Motor neuron (in vitro differentiated cells): ENCODE measurements around the gene PROC. TPM values are rescaled to one million over a fixed set of nuclear protein-coding genes. Genes with fewer than 3 reads are reported as not detected.

Experiments
- ATAC-seq, 8 experiments: fragments of 200-7000 bp; cut with Tn5 transposase; replicated peaks in 6 of 8; 2 replicates each; pipeline ENCODE4 v1.8.0; 2021; ENCODE audit warnings: mild to moderate bottlenecking in 8 of 8, moderate library complexity in 8 of 8
- H3K27ac ChIP-seq, 2 donors: fragments of 250-450 bp; sonication (Bioruptor Pico); 2 replicates each; pipeline ENCODE4 v1.9.0; 2021; ENCODE audit warnings: antibody characterized with exemption in 2 of 2, mild to moderate bottlenecking in 2 of 2, moderate library complexity in 1 of 2
- H3K4me1 ChIP-seq, 2 donors: fragments of 250-450 bp; sonication (Bioruptor Pico); replicated peaks in 1 of 2; 2 replicates each; pipeline ENCODE4 v1.6.1; 2021; ENCODE audit warnings: antibody characterized with exemption in 2 of 2, mild to moderate bottlenecking in 2 of 2, moderate library complexity in 1 of 2
- H3K4me3 ChIP-seq, 5 donors: fragments of 250-450 bp; sonication (Bioruptor Pico); 2 replicates each; pipeline ENCODE4 v1.9.0; 2021; ENCODE audit warnings: antibody characterized with exemption in 5 of 5, mild to moderate bottlenecking in 5 of 5, moderate library complexity in 4 of 5
- WGBS, 10 experiments: fragments of 450-650 bp; shearing (Covaris generic); methylation state at CpG; one replicate each; pipeline ENCODE4 v1.0.0; 2022; 5-methylcytosine and 5-hydroxymethylcytosine counted together
- in situ Hi-C, 9 experiments: fragments of 400-800 bp; cut with MboI; loops; one replicate each; pipeline ENCODE4 v1.15.0; 2021; ENCODE audit warnings: low sequenced_read_pairs in 9 of 9, low pct_unique_long_range_greater_than_20kb in 2 of 9; ENCODE audit not compliant: unreplicated experiment in 9 of 9
- total RNA-seq, 8 experiments: library from RNA; unstranded; fragments of 300-600 nt; gene quantifications; 2 replicates each; pipeline versions ENCODE4 v1.2.3 to v1.2.4, GENCODE V29; 2022

PROC gene
- total RNA-seq, 8 experiments from 2014 or later, result 0.27 to 0.95 (median 0.81) TPM

- peaks cover 0 to 15% of the 10 kb centered on the region in 2 donors for H3K4me1 ChIP-seq
- WGBS, 10 experiments, result 0 to 41% (median 3%) methylated on average over 3 to 7 of the region's 58 CpGs
- peak overlapping the region; percentile 99 for H3K27ac ChIP-seq
- in situ Hi-C loops, result no loop called here
- ATAC-seq, result peak; percentile 74 to 85 (median 80)
- peak overlapping the region; percentile 80 to 98 (median 91) for H3K4me3 ChIP-seq
These were observed 31.2 kb upstream of the PROC start for GRCh38 chr2:127386764-127387654.

DNA sequence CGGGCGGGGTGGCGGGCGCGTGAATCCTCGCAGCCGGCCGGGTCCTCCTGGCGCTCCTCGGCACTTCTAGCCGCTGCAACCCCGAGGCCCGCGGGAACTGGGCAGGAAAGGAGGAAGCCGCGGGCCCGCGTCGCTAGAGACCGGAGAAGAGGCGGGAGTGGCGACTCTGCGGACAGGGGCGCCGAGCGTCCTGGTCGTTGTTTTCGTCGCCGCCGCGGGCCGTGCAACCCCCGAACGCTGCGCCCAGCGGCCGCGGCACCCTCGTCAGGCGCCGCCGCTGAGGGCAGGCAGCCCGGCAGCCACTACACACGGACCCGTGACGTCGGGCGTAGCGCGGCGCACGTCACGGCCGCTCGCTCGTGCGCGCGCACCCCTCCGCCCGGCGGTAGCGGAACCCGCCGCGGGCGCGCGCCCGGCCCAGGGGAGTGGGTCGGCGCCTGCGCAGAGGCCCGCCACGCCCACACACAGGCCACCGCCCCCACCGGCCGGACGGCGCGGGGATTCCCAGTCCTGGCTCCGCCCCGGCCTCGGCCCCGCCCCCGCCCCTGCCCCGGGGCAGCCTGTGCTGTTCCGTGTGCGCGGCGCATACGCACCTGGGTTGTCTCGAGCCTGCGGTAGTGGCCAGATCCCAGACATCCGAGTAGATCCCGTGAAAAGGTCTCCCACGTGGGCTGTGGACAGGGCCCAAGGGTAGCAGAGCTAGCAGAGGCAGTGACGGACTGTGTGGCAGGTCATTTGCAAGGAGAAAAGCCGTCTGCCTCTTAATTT is 30.4 kb upstream of the PROC start, which contains the start of gene MAP3K2:
MAP3K2 (minus strand) TSS at position 321 of the 768 bp plus-strand sequence. CDS start 44,846 bp downstream, outside the sequence.
- peak; percentile 80 to 88 (median 83) for ATAC-seq
- Histone ChIP-seq H3K4me1 (peaks cover 0 to 15% of the 10 kb centered on the region in 2 donors), H3K27ac (peak within 1 kb of the TSS; percentile 99), H3K4me3 (peak within 1 kb of the TSS; percentile 80 to 98 (median 91))
- in situ Hi-C loops, result no loop called here
- WGBS, 10 experiments, result 0 to 17% (median 4%) methylated on average over 1 to 4 of the region's 100 CpGs; no CpG with 5 or more reads in 6 of the 10 experiments

DNA sequence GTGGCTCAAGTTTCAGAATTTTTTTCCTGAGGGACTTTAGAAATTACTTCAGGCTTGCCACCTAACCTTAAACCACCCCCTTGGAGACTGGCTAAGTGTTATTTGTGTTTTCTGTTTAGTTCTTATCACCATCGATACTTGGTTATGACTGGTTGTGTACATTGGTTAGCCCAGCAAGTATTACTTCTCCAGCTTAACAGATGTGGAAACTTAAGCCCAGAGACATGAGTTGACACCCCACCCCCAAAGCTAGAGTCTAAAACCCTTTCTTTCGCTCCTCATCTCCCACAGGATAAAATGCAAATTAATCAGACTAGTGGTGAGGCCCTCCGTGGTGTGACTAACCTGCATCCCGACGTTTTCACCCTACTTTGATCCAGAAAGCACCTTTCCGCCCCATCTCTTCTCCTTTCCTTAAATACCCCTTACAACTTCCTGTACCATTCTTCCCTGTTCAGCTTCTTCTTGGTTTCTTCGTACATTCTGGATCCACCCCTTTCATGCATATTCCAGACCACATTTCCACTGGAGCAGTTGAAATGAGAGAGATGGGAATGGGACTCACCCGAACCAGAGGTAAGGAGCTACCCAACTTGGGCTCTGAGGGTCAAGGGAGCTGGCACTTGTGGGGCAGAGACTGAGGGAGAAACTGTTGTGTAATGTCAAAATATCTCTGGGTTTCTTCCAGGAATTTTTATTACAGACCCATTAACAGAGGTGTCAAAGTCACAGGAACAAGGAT is 29.6 kb upstream of the PROC start:
- Histone ChIP-seq H3K27ac (peak overlapping the region in 1 of 2 donors; percentile 14), H3K4me3 (peak overlapping the region; percentile 80 to 98 (median 91)), H3K4me1 (peaks cover 0 to 15% of the 10 kb centered on the region in 2 donors)
- WGBS, 10 experiments, result 31 to 66% (median 51%) methylated on average over 1 to 7 of the region's 8 CpGs; no CpG with 5 or more reads in 1 of the 10 experiments
- in situ Hi-C loops, result no loop called here
- ATAC-seq, result peak in 2 of 8 experiments; percentile 0 to 1

- in situ Hi-C loops, result no loop called here
These were observed 28.3 kb upstream of the PROC start for GRCh38 chr2:127389778-127390435.

DNA sequence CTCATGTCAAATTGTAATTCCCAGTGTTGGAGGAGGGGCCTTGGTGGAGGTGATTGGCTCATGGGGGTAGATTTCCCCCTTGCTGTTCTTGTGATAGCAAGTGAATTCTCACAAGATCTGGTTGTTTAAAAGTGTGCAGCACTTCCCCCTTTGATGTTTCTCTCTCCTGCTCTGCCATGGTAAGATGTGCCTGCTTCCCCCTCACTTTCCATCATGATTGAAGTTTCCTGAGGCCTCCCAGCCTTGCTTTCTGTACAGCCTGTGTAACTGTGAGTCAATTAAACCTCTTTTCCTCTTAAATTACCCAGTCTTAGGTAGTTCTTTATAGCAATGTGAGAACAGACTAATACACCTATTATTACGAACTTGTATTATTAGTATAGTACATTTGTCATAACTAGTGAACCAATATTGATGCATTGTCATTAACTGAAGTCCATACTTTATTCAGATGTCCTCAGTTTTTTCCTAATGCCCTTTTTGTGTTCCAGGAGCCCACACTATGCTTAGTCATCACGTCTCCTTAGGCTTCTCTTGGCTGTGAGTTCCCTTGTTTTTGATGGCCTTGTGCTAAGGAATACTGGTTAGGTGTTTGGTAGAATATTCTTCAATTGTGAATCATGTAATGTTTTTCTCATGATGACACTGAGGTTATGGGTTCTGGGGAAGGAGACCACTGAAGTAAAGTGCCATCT is 25.9 kb upstream of the PROC start:
- 30 to 100% (median 73%) methylated on average over 1 to 2 of the region's 2 CpGs; no CpG with 5 or more reads in 2 of the 10 experiments for WGBS, 10 experiments
- Histone ChIP-seq H3K4me3 (no peak overlapping the region), H3K4me1 (peaks cover 0 to 5% of the 10 kb centered on the region in 2 donors), H3K27ac (no peak overlapping the region)
- ATAC-seq, result no peak
- in situ Hi-C loops, result no loop called here

More at GRCh38 chr2:127389778-127390435, 28.3 kb upstream of the PROC start:
- Histone ChIP-seq H3K27ac (no peak overlapping the region), H3K4me1 (peaks cover 0 to 15% of the 10 kb centered on the region in 2 donors), H3K4me3 (no peak overlapping the region)
- WGBS, 10 experiments, result 50 to 100% (median 89%) methylated on average over 1 to 5 of the region's 5 CpGs; no CpG with 5 or more reads in 3 of the 10 experiments
- no peak for ATAC-seq

GRCh38 chr2:127392828-127393578 is 25.2 kb upstream of the PROC start:
- no peak for ATAC-seq
- Histone ChIP-seq H3K4me1 (peaks cover 0 to 5% of the 10 kb centered on the region in 2 donors), H3K27ac (no peak overlapping the region), H3K4me3 (no peak overlapping the region)
- in situ Hi-C loops, result no loop called here
- WGBS, 10 experiments, result 80 to 100% (median 100%) methylated on average over 1 of the region's 1 CpG; no CpG with 5 or more reads in 5 of the 10 experiments

GRCh38 chr2:127394492-127394891 is 23.7 kb upstream of the PROC start:
- no peak overlapping the region for H3K4me3 ChIP-seq
- ATAC-seq, result peak in 1 of 8 experiments; percentile 57
- in situ Hi-C loops, result no loop called here
- no peaks in the 10 kb centered on the region for H3K4me1 ChIP-seq
- whole genome bisulfite sequencing, 10 experiments, result 30 to 72% (median 50%) methylated on average over 1 to 3 of the region's 3 CpGs; no CpG with 5 or more reads in 5 of the 10 experiments
- H3K27ac ChIP-seq, result no peak overlapping the region

DNA sequence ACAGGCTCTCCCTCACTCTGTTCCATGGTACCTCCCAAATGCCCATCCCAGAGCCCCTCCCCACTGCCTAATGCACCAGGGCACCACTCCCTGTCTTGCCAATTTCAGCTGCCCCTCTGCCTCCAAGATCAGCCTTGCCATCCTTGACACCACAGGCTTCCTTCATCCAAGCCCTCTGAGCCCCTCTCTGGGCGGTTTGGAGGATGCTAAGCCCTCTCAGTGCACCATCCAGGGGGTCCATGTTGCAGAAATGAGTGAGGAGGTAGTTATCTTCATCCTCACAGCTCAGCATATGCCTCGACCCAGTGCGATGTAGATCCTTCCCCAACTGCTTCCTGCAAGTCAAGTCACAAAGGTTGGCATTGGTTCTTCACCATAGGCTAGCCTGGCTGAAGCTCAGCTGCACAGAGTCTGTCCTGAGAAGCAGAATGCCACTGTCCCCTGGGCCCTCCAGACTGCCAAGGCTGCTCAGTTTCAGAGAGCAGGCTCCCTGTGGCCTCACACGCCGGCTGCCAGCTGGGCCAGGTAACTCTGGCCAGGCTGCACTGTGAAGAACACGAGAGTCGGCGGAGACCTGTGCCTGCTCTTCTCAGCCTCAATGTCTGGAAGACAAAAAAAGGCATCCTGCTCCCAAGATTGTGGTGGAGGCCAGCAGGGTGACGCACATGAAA is 20.5 kb upstream of the PROC start:
- peak in 4 of 8 experiments; percentile 7 to 22 (median 14) for ATAC-seq
- no peaks in the 10 kb centered on the region for H3K4me1 ChIP-seq
- 86 to 100% (median 97%) methylated on average over 1 to 7 of the region's 9 CpGs; no CpG with 5 or more reads in 4 of the 10 experiments for WGBS, 10 experiments
- no peak overlapping the region for H3K4me3 ChIP-seq
- no peak overlapping the region for H3K27ac ChIP-seq
- in situ Hi-C loops, result no loop called here

GRCh38 chr2:127398239-127398590 is 20.0 kb upstream of the PROC start:
- H3K4me1 ChIP-seq, result no peaks in the 10 kb centered on the region
- 80% methylated on average over 1 of the region's 4 CpGs; no CpG with 5 or more reads in 9 of the 10 experiments for WGBS, 10 experiments
- peak; percentile 72 to 98 (median 94) for ATAC-seq
- H3K27ac ChIP-seq, result no peak overlapping the region
- in situ Hi-C loops, result no loop called here
- H3K4me3 ChIP-seq, result no peak overlapping the region

- no peak for ATAC-seq
- H3K4me1 ChIP-seq, result no peaks in the 10 kb centered on the region
- H3K27ac ChIP-seq, result no peak overlapping the region
- in situ Hi-C loops, result no loop called here
- no peak overlapping the region for H3K4me3 ChIP-seq
- WGBS, 10 experiments, result 69 to 91% (median 80%) methylated on average over 1 to 5 of the region's 9 CpGs; no CpG with 5 or more reads in 3 of the 10 experiments
These were observed 17.7 kb upstream of the PROC start for GRCh38 chr2:127400533-127400896.
